Activated CD4-positive, alpha-beta T cell treated with anti-CD3 and anti-CD28 coated beads for 24 hours (primary cell): ENCODE measurements around the gene STXBP6.
"Not testable (repeated sequence)": the region's sequence is repeated elsewhere in the genome, so short reads cannot be mapped to it uniquely, and the experiment has no call there.

ENCODE experiments used
- DNase-seq, 2 donors: peaks; one replicate each; pipeline ENCODE4 v3.0.0-alpha.2; 2020; ENCODE audit warnings: low read depth in 2 of 2

STXBP6 gene

DNA sequence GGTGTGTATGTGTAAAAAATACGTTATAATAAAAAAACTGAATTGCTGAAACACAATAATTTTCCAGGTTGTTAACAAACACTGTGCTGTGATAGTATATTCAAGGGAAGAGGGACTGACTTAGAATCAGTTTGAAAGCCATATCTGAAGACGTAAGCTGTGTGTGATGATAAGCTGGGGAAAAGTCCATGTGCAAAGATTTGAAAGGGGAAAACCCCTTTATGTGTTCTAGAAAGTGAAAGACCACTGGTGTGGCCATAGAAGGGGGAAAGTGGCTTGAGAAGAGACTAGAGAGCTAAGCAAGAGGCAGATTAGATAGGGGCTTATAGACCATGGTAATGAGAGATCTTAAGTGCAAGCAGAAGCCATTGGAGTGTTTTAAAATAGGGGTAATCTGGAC is 220.1 kb downstream of the STXBP6 start:
- DNase-seq, result no peak

DNA sequence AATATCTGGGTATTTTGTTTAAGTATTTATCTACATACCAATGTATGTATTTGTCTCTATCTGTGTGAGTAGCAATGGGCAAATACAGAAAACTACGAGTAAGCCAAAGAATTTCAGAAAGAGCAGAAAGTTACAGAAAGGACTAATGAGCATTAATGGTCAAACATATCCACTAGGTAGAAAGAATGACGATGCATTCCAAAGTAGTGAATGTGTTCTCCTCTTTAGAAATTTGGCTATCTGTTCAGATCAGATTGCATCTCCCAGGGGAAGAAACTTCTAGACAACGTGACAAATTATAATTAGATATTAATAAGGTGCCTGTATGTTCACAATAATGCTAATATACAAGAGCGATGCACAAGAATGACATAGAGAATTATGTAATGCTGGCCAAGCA is 221.5 kb downstream of the STXBP6 start:
- no peak for DNase-seq

DNA sequence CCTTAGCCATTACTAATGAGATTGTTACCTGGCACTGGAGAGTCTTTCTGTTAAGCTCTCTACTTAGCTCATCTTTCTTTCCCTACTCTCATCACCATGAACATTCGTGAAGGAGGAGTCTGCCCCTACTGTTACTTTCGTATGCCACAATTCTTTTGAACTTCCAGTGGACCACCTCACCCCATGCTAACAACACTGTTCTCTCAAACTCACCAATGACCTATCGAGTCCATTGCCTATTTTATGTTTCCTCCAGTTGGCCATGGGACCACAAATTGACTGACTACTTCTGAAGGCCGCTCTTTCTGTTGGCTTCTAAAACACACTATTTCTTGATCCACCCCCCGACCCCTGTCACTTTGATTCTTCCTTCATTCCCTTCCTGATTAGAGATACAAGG is 223.6 kb downstream of the STXBP6 start:
- no peak for DNase-seq

DNA sequence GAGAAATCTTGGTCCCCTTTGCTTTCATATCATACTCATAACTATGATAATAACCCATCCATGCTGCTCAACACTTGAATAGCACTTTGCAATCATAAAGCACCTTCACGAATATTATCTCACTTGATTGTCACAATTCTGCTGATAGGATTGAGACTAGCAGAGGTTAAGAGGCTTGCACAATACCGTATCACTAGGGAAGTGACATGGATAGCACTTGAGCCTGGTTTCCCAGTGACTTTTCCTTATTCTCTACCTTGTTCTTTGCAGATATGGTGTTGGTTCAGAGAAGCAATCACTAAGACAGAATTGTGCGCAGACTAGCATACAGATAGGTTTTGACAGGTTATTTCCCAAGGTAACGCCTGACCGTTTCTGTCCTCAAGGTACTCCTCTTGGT is 229.3 kb downstream of the STXBP6 start:
- no peak for DNase-seq

DNA sequence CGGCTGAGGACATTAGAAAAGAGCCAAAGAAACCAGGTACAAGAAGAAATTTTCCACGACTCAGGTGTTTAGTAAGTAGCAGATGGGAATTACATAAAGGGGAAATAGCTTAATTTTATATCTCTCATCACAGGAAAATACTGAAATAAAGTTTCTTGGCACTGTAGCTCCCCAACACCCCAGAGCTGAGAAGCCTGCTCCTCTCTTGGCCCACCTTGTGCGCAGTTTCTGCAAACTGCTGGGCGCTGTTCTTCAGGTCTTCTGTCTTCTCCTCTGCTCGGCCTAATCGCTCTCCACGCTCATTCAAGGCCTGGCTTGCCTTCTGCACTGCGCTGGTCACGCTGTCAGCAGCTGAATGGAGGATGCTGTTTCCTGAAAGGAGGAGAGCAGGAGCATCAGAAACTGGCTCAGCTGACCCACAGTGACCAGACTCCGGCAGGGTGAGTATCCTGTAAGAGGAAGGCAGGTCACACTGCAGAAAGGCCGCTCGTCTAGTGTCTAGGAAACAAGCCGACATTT is 231.1 kb downstream of the STXBP6 start:
- no peak for DNase-seq

DNA sequence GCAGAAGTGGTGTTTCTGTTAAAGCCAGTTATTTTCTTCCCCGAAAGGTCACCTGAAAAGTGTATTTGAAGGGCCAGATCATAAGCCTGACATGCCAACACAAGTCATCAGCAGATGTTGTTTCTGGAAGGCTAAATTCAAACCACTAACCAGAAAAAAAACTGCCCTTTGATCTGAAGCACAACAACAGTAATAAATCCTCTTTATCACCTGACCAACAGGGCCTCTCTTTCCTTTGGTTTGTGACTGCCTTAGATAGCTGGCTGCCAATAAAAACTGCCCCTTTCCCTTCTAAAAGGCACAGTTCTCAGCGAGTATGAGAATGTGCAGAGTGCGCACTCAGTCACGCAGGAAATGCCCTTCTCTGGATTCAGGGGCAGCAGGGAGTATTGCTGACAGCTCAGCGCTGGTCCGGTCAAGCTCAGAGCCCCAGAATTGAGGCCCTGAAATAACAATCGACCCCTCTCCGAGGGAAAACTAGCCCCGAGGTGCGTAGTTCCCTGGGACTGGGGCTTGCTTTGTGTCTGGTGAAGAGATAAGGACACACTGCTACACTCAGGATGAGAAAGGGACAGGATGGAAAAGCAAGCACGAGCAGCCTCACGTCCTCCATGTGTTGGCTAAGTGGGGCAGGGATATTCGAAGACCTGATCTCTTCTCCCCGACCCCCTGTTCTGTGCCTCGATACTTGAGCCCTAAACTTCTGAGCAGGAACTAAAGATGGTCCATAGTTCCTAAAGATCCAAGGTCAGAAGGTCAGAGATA is 231.7 kb downstream of the STXBP6 start:
- DNase-seq, result no peak

DNA sequence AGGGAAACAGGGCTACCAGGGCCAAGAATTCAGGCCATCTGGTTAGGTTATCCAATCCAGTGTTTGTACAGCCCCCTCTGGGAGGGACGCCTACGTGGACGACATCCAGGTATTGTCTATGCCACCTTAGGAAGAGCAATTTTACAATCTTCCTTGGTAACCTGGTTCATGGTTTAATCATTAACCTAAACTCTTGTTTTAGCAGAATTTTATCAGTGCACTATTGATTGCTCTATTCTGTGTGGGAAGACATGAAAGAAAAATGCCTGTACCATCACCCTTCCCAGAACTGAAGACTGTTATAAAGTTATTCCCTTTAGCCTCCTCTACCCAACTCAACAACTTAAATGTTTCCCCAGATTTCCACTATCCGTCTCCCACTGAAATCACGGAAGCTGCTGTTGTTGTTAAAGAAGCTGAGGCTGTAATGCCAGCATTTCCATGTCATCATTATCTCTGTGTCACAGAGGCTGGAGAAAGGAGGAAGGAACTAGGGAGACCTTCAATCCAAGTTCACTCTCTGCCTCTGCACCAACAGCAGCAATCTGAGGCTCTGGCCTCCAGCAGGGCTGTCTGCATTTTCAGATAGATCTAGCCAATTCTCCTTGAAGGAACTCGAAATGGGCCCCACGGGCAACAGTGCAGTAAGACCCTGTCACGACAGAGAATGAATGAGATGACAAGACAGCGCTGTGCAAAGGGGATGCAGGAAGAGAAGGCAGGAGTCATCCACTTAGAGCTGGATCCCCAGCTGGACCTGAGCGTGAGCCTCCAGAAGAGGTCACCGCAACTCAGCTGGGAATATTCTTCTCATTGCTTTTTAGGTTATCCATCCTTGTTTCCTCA is 232.5 kb downstream of the STXBP6 start:
- DNase-seq, result no peak

DNA sequence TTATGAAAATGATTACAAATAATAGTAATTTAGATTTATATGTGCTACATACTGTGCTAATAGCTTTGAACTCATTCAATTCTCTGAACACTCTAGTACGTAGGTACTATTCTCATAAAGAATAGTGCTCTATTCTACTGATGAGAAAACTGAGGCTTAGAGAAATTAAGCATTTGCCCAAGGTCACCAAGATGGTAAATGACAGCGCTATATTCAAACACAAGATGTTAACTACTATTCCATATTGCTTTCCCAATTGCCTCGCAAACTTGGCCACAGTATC is 233.1 kb downstream of the STXBP6 start:
- DNase-seq, result no peak

DNA sequence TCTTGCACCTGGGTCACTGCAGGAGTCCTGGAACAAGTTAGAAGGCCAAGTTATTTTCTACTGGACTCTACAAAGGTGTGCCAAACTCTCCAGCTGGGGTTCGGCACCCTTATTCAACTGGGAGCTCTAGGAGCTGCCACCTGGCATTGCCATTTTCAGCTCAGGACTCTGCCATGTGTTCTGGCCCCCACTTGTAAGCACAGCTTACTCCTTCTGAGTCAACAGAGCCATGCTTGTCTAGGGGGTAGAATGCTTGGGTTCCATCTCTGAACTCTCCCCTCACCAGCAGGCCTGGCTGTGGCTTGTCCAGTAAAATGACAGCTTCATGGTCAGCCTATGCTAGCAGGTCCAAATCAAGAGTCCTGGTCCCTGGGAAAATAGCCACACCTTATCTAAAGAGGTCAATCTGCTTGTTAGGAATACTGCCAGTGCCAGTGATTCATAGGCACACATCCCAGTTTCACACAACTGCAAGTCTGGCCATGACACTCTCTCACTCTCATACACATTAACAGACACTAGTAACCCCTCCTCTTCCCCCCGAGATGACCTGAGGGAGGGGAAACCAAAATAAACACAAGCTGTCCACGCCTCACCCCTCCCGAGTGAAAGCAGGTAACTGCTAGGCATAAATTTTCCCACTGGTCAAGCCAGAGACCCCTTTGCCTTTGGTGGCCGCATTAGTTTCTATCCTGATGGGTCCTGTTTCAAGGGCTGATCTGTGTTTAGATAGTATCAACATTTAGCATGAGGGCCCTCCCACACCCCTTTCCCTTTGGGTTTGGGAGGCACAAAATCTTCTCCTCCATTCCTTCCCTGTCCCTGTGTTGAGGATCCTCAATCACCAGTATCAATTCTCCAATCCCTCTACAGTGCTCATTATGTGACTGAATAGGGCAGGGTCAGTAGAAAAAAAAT is 233.7 kb downstream of the STXBP6 start:
- DNase-seq, result no peak

DNA sequence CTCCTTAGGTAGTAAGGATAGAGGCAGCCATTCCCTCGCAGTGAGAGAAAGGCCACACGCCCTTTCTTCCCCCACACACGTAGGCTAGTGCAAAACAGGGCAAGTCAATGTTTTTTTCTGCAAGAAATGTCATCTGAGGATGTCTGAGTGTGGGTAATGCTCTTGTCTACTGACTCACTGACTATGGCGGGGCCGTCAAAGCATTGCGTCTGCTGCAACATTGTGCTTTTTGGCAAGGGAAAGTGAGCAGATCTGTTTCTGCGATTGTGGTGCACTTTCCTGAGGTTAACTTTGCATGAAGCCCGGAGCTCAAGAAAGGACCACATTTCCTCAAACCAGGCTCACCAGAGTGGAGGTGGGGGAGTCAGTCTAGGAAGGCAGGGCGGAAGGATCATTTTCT is 234.4 kb downstream of the STXBP6 start:
- DNase-seq, result no peak

DNA sequence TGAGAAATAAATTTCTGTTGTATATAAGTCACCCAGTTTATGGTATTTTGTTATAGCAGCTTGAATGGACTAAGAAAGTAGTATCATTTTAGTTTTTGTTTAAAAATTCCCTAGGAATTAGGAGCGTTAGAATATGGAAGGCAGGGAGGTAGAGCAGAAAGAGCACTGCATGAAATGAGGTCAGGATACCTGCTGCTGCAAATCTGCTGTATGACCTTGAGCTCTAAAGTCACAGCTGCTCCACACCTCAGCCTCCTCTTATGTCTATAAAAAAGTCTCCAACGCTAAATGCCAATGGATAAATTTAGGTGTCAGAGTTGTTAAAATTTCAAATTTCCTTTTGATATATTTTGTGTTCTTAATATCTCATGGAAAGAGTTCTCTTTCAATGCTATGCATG is 235.0 kb downstream of the STXBP6 start:
- DNase-seq, result no peak

DNA sequence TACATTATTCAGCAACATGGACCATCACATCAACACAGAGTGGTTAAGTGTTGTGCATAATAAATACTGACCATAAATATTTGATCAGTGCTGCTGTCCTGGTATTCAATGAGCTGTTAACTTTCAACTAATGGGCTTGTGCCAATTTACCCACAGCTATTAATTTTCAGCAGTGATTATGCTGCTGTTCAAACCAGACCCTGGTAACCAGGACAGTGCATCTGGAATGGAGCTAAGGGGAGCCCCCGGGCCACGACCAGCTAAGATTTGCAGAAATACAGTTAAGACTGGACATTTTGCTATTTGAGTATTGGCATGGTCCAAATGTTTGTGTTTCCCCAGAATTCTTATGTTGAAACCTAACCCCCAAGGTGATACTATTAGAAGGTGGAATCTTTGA is 235.6 kb downstream of the STXBP6 start:
- no peak for DNase-seq

DNA sequence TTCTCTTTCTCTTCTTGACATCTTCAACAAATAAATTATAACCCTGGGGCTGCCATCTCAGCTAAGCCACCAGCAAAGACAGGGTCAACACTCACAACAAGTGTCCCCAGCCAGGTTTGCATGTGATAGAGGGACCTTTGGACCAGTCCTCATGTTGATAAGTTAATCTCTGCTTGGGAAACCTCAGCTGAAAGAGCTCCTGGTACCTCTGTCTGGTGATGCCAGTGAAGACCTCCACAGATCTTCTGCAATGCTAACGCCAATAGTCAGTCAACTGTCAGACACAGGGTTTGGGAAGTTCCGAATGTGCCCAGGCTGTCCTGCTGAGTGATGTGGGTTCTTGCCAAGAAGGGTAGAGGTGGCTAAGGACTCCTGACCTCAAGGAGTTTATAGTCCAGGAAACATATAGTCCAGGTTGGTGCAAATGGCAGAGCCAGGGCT is 236.1 kb downstream of the STXBP6 start:
- no peak for DNase-seq

DNA sequence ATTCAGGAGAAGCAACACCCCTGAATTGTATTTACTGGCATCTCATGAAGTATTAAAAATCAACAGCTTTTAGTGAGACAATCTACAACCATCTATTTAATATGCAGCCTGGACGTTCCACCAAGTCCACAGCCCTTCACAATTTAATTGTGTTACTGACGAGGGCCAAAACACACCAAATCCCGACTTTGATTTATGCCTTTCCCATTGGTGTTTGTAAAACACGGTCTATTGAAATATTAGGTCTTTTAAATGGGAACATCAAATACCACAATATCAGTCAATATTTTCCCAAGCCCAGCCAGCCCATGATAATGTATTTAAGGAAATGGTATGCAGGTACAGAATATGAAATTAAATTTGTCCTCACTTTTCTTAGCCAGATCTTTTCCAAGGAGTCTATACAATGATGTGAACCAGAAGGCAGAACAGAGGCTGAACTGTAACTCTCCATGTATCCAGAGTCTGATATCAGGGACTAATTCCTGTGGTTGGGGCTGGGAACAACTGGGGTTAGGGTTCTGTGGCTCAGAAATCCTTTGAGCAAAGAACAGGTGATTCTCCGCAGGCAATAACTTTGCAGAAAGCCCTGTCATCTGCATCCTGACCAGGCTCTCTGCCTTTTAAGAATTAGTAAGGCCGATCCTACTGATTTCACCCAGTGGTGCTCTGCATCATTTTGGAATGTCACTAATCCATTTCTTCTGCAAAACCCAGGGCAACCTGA is 236.7 kb downstream of the STXBP6 start:
- no peak for DNase-seq

DNA sequence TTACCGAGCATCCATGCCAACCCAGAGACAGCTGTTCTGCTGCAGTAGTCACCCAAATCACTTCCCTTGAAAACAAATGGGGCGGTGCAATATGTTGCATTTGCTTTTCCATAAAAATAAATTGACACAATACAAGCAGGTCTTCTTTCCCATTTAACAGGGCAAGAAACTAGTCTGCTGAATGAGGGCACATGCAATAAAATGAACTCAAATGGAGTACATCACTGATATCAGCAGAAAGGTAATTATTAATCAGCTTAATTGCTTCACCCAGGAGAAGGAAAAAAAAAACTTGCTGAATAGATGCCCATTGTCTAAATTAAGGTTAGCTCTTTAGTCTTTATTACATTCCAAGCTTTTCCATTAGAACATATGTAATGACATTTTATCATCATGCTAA is 240.8 kb downstream of the STXBP6 start:
- DNase-seq, result no peak

DNA sequence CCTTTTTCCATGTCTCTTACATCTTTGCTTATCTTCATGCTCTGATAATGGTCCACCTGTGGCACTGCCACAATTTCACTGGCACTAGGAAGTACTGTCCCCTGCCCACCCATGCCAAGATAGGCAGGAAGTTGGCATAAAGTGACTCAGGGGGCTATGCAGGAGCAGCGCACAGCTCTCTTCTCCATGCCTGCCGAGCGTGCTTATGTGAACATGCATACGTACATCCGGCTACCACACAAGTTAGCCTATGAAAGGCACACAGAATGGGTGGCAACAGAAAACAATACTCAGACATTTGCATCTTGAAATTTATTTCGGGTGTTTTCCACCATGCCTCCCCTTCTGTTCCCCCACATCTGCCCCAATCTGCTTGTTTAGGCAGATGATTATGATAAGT is 241.5 kb downstream of the STXBP6 start:
- DNase-seq, result no peak

DNA sequence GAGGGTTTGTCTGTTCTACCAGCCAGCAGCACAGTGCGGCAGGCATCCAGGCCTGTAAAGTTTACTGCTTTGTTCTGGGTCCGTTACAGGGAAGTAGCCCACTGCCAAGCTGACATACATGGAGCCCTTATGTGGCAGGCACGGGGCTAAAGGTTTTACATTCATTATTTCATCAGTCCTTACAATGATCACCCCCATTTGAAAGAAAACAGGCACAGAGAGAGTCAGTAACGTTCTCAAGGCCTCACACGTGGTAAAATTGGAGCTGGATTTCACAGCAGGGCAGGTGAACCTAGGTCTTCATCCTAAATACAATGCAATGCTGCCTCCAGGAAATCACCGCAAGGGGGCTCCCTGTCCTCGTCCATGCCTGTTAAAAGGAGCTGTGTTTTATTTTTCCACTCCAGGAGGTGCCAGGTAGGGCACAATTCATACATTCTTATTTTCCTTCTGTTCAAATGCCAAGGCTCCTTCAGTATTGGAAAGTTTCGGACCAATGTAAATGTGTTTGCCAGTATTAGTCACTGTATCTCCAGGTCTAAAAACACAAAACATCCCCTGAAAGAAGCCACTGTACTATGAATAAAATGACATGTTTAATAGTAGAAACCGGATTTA is 243.8 kb downstream of the STXBP6 start:
- peak; percentile 1 to 19 for DNase-seq

DNA sequence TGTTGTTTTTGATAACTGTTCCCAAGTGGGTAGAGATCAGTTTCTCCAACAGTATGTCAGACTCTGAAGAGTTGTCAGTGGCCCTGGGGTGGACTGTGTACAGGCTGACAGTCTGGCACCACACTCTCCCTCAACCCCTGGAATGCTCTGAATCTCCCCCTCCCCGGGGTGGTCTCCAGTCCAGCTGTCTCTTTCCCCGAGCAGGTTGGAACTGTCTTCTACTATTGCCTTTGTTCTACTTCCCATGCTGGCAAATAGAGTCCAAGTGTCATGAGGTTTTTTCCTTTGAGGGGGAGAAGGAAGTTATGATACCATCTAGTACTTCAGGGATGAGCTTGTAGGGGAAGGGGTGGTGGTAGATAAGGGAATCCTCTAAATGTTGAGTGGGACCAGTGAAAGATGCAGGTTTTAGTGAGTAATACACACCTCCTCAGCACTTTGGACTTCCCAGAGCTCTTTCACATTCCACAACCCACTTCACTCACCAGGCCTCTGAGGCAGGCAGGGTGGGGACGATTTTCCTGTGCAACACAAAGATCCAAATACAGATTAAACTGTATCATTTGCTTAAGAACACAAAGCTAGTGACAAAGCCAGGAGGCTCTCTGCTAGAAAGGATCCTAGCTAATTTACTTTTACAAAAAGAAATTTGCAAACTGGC is 245.3 kb downstream of the STXBP6 start:
- no peak for DNase-seq

DNA sequence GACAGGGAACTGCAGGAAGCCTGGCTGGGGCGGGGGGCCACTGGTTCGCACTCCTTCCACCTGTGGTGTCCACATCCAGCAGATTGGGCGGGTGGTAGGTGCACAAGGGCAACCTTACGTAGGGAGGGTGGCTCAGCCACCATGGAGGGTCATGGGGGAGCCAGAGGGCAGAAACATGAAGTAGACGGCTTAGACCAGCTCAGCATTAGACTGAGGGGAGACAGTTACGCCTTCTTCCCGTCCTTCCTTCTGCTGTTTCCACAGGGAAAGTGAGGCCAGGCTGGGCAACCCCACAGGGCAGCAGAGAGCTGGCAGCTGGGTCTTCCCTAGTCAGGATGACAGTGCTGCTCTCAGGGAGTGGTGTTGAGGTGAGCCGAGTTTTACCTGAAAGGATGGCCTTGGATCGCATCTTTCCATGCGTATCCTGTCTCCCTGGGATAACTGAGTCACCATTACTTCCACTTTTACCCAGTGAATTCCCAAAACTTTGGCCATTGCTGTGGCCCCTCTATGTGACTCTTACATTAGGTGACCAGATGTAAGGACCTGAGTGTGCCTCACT is 245.9 kb downstream of the STXBP6 start:
- no peak for DNase-seq

DNA sequence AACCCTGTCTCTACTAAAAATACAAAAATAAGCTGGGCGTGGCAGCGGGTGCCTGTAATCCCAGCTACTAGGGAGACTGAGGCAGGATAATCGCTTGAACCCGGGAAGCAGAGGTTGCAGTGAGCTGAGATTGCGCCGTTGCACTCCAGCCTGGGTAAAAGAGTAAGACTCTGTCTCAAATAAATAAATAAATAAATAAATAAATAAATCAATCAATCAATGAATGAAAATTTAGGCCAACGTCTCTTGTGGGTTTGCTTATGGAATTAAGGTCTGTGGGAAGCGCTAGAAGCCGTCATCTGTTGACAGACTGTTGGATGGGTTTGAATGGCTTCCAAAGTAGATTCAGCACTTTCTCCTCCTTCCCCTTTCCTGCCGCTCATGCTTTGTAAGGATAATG is 246.5 kb downstream of the STXBP6 start:
- not testable (repeated sequence) for DNase-seq
